DND-41 (cell line): ENCODE results near the gene FH.

Experiments
- CTCF ChIP-seq: IDR thresholded peaks from 2 replicates; pipeline ENCODE4 v1.5.1; 2012; ENCODE audit warnings: borderline replicate concordance, low read length, moderate library complexity, mild to moderate bottlenecking; ENCODE audit not compliant: poor library complexity, severe bottlenecking; ENCODE audit errors: extremely low read depth
- EZH2 ChIP-seq: IDR thresholded peaks from 3 replicates; pipeline ENCODE4 v1.6.1; 2012; ENCODE audit warnings: borderline replicate concordance, low read depth, mild to moderate bottlenecking, moderate library complexity, low read length, inconsistent platforms; ENCODE audit not compliant: severe bottlenecking

- TF ChIP-seq CTCF: no peak
- TF ChIP-seq EZH2: no peak
These were observed 49.2 kb downstream of the FH start for GRCh38 chr1:241470361-241470760.
